ENCODE data around the gene PLCZ1. TPM values are rescaled to one million over a fixed set of nuclear protein-coding genes. Genes with fewer than 3 reads are reported as not detected.

The PLCZ1 gene
- total RNA-seq, 1 donor from 2014 or later = not detected

DNA sequence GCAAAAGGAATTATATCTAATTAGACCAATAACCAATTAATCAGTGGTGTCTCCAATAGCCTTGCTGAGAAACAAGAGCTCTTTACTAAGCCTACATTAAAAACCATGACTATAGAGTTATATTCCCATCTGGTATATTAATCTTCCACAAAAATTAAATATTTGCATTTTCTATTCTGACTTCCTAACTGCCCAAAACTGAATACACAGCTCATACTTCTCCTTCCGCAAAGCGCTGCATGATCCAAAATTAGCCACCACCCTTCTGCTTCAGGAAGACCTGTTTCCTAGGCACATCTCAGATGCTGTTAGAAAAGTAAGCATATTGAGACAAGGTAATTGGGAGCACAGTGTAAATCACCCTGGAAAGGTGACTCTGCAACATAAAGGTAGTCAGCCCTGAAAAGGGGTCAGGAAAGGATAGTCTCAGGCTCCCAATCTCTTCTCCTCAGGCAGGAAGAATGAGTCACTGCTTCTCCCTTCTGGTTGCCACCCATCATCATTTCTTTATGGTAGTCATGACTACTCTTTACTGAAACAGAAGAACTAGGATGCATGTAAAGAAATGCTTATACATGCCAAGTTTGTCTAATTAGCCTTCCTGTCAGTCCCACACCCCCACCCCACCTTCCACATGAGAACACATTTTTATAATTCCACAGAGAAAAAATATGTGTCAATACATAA is 54.3 kb downstream of the PLCZ1 start:
- Histone ChIP-seq H3K36me3 (no peaks in the 10 kb centered on the region), H3K27ac (no peak overlapping the region), H3K4me3 (no peak overlapping the region), H3K4me1 (no peaks in the 10 kb centered on the region), H3K9me3 (no peaks in the 10 kb centered on the region), H3K27me3 (no peaks in the 10 kb centered on the region)
- TF ChIP-seq, protein P1, sequence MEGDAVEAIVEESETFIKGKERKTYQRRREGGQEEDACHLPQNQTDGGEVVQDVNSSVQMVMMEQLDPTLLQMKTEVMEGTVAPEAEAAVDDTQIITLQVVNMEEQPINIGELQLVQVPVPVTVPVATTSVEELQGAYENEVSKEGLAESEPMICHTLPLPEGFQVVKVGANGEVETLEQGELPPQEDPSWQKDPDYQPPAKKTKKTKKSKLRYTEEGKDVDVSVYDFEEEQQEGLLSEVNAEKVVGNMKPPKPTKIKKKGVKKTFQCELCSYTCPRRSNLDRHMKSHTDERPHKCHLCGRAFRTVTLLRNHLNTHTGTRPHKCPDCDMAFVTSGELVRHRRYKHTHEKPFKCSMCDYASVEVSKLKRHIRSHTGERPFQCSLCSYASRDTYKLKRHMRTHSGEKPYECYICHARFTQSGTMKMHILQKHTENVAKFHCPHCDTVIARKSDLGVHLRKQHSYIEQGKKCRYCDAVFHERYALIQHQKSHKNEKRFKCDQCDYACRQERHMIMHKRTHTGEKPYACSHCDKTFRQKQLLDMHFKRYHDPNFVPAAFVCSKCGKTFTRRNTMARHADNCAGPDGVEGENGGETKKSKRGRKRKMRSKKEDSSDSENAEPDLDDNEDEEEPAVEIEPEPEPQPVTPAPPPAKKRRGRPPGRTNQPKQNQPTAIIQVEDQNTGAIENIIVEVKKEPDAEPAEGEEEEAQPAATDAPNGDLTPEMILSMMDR (IDR thresholded peaks at IDR 0.05) = no peak
- intact Hi-C loops (cut with DNase I) = no loop called here
- no peak for DNase-seq (ENCODE audit: low spot score in 2 of 2)

DNA sequence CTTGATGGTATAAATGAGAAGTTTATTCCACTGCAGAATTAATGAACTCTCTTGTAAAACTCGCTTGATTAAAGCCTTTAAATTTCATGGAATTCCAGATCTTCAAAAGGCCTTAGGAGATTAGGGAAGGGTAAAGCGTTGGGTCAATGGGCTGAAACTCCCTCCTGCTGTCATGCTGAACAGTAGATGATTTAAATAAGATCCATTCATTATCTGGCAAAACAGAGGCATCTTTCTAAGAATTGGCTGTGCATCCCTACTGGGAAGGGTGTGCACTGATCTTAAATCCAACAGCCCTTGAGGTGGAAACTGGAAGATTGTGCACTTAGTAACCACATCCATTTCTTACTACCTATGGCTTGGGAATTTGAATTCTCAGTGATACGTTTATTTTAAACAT is 56.0 kb downstream of the PLCZ1 start:
- Histone ChIP-seq H3K27ac (no peak overlapping the region), H3K27me3 (no peaks in the 10 kb centered on the region), H3K36me3 (no peaks in the 10 kb centered on the region), H3K4me3 (no peak overlapping the region), H3K4me1 (no peaks in the 10 kb centered on the region), H3K9me3 (no peaks in the 10 kb centered on the region)
- DNase-seq (ENCODE audit: low spot score in 2 of 2) = no peak
- intact Hi-C loops (cut with DNase I) = no loop called here
- TF ChIP-seq, protein P1 (IDR thresholded peaks at IDR 0.05) = no peak

DNA sequence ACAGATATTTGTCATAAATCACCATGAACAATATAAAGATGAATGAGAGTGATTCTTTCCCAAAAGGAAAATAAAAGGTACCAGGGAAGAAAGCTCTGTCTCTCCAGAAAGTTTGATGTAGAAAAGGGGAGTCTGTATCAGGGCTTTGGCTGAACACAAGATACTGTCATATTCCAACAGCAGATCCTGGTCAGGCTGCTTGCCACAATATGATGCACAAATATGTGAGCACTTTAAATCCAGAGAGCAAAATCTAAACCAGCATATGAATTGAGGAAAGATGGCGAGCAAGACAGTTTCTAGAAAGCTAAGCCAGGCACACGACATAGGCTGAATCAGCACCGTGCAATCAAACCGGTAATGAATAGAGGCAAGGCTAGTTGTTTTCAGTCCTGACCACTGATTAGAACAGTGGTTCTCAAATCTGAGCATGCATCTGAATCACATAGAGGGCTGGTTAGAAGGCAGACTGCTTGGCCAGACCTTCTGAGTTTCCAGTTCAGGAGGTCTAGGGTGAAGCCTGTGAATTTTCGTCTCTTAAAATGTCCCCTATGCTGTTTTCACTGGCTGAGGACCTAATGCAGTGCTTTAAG is 60.7 kb downstream of the PLCZ1 start:
- TF ChIP-seq, protein P1 (IDR thresholded peaks at IDR 0.05) = no peak
- Histone ChIP-seq H3K4me1 (no peaks in the 10 kb centered on the region), H3K4me3 (no peak overlapping the region), H3K27ac (no peak overlapping the region), H3K27me3 (no peaks in the 10 kb centered on the region), H3K9me3 (no peaks in the 10 kb centered on the region), H3K36me3 (no peaks in the 10 kb centered on the region)
- DNase-seq (ENCODE audit: low spot score in 2 of 2) = no peak
- intact Hi-C loops (cut with DNase I) = no loop called here

DNA sequence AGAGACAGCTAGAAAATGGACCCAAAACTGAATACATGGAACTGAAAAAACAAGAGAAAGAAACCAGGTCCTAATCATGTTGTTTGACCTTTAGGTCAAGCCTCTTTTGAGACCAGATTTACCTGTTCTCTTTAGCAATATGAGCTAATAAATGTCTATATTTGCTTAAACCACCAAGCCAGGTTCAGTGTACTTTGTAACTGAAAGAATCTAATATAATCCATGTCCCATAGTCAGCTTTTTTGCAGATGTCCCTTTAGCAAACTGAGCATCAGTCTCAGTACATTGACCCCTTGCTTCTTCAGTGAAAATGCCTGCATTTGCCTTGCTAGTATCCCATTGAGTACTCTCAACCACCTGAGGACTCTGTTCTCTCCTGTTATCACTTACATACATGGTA is 61.7 kb downstream of the PLCZ1 start:
- Histone ChIP-seq H3K9me3 (no peaks in the 10 kb centered on the region), H3K27me3 (no peaks in the 10 kb centered on the region), H3K36me3 (no peaks in the 10 kb centered on the region), H3K4me1 (no peaks in the 10 kb centered on the region), H3K4me3 (no peak overlapping the region), H3K27ac (no peak overlapping the region)
- TF ChIP-seq, protein P1 (IDR thresholded peaks at IDR 0.05) = no peak
- no peak for DNase-seq (ENCODE audit: low spot score in 2 of 2)
- intact Hi-C loops (cut with DNase I) = no loop called here

DNA sequence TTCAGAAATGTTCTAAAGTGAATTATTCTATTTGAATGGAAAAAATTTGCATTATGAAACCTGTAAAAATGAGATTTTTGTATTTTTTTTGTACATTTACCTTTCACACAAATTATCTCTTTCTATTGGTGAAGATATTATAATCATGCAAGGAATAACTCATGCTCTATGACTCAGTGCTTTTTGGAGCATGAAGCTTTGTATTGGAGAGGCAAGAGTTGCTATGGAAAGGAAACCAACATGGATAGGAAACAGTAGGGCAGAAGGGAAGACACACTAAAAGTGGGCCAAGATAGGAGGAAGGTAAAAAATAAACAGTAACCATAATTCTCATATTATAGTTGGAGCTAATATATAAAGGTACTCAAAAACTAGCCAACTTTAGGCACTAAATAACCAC is 79.0 kb downstream of the PLCZ1 start:
- no peak overlapping the region for H3K27ac ChIP-seq
- TF ChIP-seq, protein P1 (IDR thresholded peaks at IDR 0.05) = no peak
- no peaks in the 10 kb centered on the region for H3K36me3 ChIP-seq
- H3K4me3 ChIP-seq = no peak overlapping the region
- intact Hi-C loops (cut with DNase I) = no loop called here
- no peaks in the 10 kb centered on the region for H3K4me1 ChIP-seq
- H3K9me3 ChIP-seq = peaks cover 0 to 7% of the 10 kb centered on the region in 2 donors
- DNase-seq (ENCODE audit: low spot score in 2 of 2) = no peak
- no peaks in the 10 kb centered on the region for H3K27me3 ChIP-seq

All from ascending aorta (tissue), 2 donors.